ENCODE results near the gene PF4V1.

Gene PF4V1

DNA sequence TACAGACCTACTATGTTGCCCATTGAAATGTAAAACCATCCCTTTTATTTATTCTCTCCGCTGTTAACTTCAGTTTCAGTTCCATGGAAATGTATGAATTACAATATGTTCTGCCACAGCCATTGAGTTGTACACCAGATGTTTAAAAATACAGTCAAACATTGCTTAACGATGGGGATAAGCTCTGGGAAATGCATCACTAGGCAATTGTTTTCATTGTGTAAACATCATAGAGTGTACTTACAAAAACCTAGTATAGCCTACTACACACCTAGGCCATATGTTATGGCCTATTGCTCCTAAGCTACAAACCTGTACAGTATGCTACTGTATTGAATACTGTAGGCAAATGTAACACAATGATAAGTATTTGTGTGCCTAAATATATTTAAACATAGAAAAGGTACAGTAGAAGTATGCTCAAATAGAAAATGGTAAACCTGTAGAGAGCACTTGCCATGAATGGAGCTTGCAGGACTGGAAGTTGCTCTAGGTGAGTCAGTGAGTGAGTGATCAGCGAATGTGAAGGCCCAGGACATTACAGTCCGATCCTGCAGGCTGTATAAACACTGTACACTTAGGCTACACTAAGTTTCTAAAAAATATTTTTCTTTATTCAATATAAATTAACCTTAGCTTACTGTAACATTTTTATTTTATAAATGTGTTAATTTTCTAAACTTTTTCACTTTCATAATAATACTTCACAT is 2.7 kb upstream of the PF4V1 start:
- TF ChIP-seq, protein P1, sequence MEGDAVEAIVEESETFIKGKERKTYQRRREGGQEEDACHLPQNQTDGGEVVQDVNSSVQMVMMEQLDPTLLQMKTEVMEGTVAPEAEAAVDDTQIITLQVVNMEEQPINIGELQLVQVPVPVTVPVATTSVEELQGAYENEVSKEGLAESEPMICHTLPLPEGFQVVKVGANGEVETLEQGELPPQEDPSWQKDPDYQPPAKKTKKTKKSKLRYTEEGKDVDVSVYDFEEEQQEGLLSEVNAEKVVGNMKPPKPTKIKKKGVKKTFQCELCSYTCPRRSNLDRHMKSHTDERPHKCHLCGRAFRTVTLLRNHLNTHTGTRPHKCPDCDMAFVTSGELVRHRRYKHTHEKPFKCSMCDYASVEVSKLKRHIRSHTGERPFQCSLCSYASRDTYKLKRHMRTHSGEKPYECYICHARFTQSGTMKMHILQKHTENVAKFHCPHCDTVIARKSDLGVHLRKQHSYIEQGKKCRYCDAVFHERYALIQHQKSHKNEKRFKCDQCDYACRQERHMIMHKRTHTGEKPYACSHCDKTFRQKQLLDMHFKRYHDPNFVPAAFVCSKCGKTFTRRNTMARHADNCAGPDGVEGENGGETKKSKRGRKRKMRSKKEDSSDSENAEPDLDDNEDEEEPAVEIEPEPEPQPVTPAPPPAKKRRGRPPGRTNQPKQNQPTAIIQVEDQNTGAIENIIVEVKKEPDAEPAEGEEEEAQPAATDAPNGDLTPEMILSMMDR (conservative IDR thresholded peaks at IDR 0.05; ENCODE audit: low read length), result no peak
- TF ChIP-seq EZH2phosphoT487 (IDR thresholded peaks at IDR 0.05; ENCODE audit: borderline replicate concordance), result no peak
- no peaks in the 10 kb centered on the region for H3K27me3 ChIP-seq (ENCODE audit: insufficient read depth, low read length, poor library complexity, severe bottlenecking)
- no peaks in the 10 kb centered on the region for H3K9me3 ChIP-seq (ENCODE audit: insufficient read depth, low read depth, low read length)
- no peaks in the 10 kb centered on the region for H3K79me2 ChIP-seq (ENCODE audit: insufficient read depth, low read length)
- H3K36me3 ChIP-seq (ENCODE audit: insufficient read depth, low read length), result no peaks in the 10 kb centered on the region
- no peak overlapping the region for H2AFZ ChIP-seq (ENCODE audit: low read length)
- no peaks in the 10 kb centered on the region for H3F3A ChIP-seq (ENCODE audit: low read depth)
- peaks cover 10% of the 10 kb centered on the region for H3K4me1 ChIP-seq (ENCODE audit: insufficient read depth, low read length, poor library complexity, severe bottlenecking)
- no peak overlapping the region for H3K9ac ChIP-seq (ENCODE audit: low read depth, low read length, poor library complexity, severe bottlenecking)
- no peak overlapping the region for H3K4me2 ChIP-seq (ENCODE audit: low read depth, low read length, poor library complexity, severe bottlenecking)
- no peaks in the 10 kb centered on the region for H4K20me1 ChIP-seq (ENCODE audit: insufficient read depth, low read length, poor library complexity, severe bottlenecking)
- H3K9me2 ChIP-seq (replicated peaks; ENCODE audit: low read depth, low read length), result no peaks in the 10 kb centered on the region
- H3K4me3 ChIP-seq (ENCODE audit: low read length, poor library complexity, severe bottlenecking), result no peak overlapping the region

DNA sequence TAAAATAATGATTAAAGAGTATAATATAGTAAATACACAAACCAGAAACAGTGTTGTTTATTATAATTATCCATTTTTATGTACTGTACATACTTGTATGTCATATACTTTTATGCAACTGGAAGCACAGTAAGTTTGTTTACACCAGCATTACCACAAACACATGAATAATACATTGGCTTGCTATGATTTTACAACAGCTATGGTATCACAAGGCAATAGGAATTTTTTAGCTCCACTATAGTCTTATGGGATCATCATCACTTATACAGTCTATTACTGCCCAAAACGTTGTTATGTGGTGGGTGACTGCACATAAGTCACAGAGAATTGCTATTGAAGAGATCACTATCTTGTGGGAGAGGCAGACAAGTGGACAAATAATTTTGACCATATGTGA is 1.8 kb upstream of the PF4V1 start:
- no peak overlapping the region for H3K4me2 ChIP-seq (ENCODE audit: low read depth, low read length, poor library complexity, severe bottlenecking)
- H3K4me1 ChIP-seq (ENCODE audit: insufficient read depth, low read length, poor library complexity, severe bottlenecking), result peaks cover 11% of the 10 kb centered on the region
- no peaks in the 10 kb centered on the region for H3K9me2 ChIP-seq (replicated peaks; ENCODE audit: low read depth, low read length)
- no peak for TF ChIP-seq EZH2phosphoT487 (IDR thresholded peaks at IDR 0.05; ENCODE audit: borderline replicate concordance)
- TF ChIP-seq, protein P1 (conservative IDR thresholded peaks at IDR 0.05; ENCODE audit: low read length), result no peak
- H4K20me1 ChIP-seq (ENCODE audit: insufficient read depth, low read length, poor library complexity, severe bottlenecking), result no peaks in the 10 kb centered on the region
- no peak overlapping the region for H2AFZ ChIP-seq (ENCODE audit: low read length)
- no peaks in the 10 kb centered on the region for H3K36me3 ChIP-seq (ENCODE audit: insufficient read depth, low read length)
- no peak overlapping the region for H3K4me3 ChIP-seq (ENCODE audit: low read length, poor library complexity, severe bottlenecking)
- no peaks in the 10 kb centered on the region for H3K9me3 ChIP-seq (ENCODE audit: insufficient read depth, low read depth, low read length)
- no peaks in the 10 kb centered on the region for H3K79me2 ChIP-seq (ENCODE audit: insufficient read depth, low read length)
- H3F3A ChIP-seq (ENCODE audit: low read depth), result no peaks in the 10 kb centered on the region
- H3K27me3 ChIP-seq (ENCODE audit: insufficient read depth, low read length, poor library complexity, severe bottlenecking), result no peaks in the 10 kb centered on the region
- no peak overlapping the region for H3K9ac ChIP-seq (ENCODE audit: low read depth, low read length, poor library complexity, severe bottlenecking)

DNA sequence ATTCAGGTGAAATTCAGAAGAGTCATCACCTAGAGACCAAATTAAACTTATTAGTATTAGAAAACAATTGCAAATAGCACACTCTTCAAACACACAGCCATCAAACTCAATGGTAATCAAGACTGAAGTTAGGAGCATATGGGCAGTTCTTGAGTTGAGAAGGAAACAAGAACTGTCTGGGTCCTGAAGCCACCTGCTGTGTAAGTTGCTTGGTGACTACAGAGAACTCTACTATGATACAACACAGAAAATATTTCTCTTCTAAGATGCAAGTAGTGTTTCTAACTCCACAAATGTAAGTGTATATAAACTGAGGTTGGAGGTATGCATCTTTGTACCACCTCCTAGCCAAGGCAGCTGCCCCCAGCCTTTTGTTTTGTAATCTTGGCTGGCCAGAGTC is 325 bp upstream of the PF4V1 start:
- Histone ChIP-seq H3K36me3 (ENCODE audit: insufficient read depth, low read length) (no peaks in the 10 kb centered on the region), H3K9me2 (replicated peaks; ENCODE audit: low read depth, low read length) (no peaks in the 10 kb centered on the region), H3K4me2 (ENCODE audit: low read depth, low read length, poor library complexity, severe bottlenecking) (no peak overlapping the region), H3K9me3 (ENCODE audit: insufficient read depth, low read depth, low read length) (no peaks in the 10 kb centered on the region), H2AFZ (ENCODE audit: low read length) (no peak overlapping the region), H4K20me1 (ENCODE audit: insufficient read depth, low read length, poor library complexity, severe bottlenecking) (no peaks in the 10 kb centered on the region), H3K79me2 (ENCODE audit: insufficient read depth, low read length) (no peaks in the 10 kb centered on the region), H3K9ac (ENCODE audit: low read depth, low read length, poor library complexity, severe bottlenecking) (no peak overlapping the region), H3K4me1 (ENCODE audit: insufficient read depth, low read length, poor library complexity, severe bottlenecking) (peaks cover 11% of the 10 kb centered on the region), H3F3A (ENCODE audit: low read depth) (no peaks in the 10 kb centered on the region), H3K4me3 (ENCODE audit: low read length, poor library complexity, severe bottlenecking) (no peak overlapping the region), H3K27me3 (ENCODE audit: insufficient read depth, low read length, poor library complexity, severe bottlenecking) (no peaks in the 10 kb centered on the region)
- TF ChIP-seq, protein P1 (conservative IDR thresholded peaks at IDR 0.05; ENCODE audit: low read length), result no peak
- TF ChIP-seq EZH2phosphoT487 (IDR thresholded peaks at IDR 0.05; ENCODE audit: borderline replicate concordance), result no peak
